K562 (cell line): ENCODE measurements around the gene DUSP28. TPM values are rescaled to one million over a fixed set of nuclear protein-coding genes. Genes with fewer than 3 reads are reported as not detected.

ENCODE experiments used
- COPS2 ChIP-seq: fragments of 450-650 bp; conservative IDR thresholded peaks from 2 replicates; pipeline ENCODE4 v1.6.1; 2016; ENCODE audit warnings: mild to moderate bottlenecking, moderate library complexity
- GABPA ChIP-seq: fragments of 200-800 bp; sonication (Bioruptor generic); conservative IDR thresholded peaks from 2 replicates; pipeline ENCODE4 v1.6.1; 2016; ENCODE audit warnings: low read depth, missing genetic modification characterization, missing compliant biosample characterization
- GTF2A2 ChIP-seq: IDR thresholded peaks from 2 replicates; pipeline ENCODE4 v1.6.1; 2016; ENCODE audit warnings: mild to moderate bottlenecking, missing genetic modification characterization, missing compliant biosample characterization
- HMGXB4 ChIP-seq: sonication (generic); formaldehyde crosslinking; IDR thresholded peaks from 2 replicates; pipeline ENCODE4 v1.8.1; 2023; ENCODE audit warnings: mild to moderate bottlenecking, missing genetic modification reagents
- ID3 ChIP-seq, 2 experiments: fragments of 250-450 bp in 1 of 2; fragments of 450-650 bp in 1 of 2; sonication (Bioruptor Pico) in 1 of 2; IDR thresholded peaks; 2 replicates each; pipeline versions ENCODE4 v1.6.1 to v1.8.0; 2016 to 2021; ENCODE audit warnings: mild to moderate bottlenecking in 2 of 2, moderate library complexity in 2 of 2, missing compliant biosample characterization in 1 of 2, missing genetic modification characterization in 1 of 2
- KLF1 ChIP-seq: fragments of 450-650 bp; IDR thresholded peaks from 2 replicates; pipeline ENCODE4 v1.6.1; 2016; ENCODE audit warnings: missing genetic modification characterization, missing compliant biosample characterization
- ZNF280B ChIP-seq: fragments of 250-450 bp; sonication (Bioruptor Pico); IDR thresholded peaks from 2 replicates; pipeline ENCODE4 v1.5.1; 2021; ENCODE audit warnings: mild to moderate bottlenecking
- polyA plus RNA-seq, 8 experiments: library from polyadenylated mRNA; depleted of rRNA in 4 of 8; stranded (reverse) in 5 of 8; unstranded in 3 of 8; fragments of >200 nt; fragmentation: Nextera tagmentation in 2 of 8; fragmentation: Illumina TruSeq in 1 of 8; extraction: Ambion mirVana in 2 of 8; extraction: Trizol in 1 of 8; gene quantifications; 2 replicates each; pipeline versions ENCODE4 v1.2.1 to v1.2.3, GENCODE V29; 2011 to 2014; ENCODE audit warnings: inconsistent platforms in 1 of 8, missing spikeins in 1 of 8
- total RNA-seq, 7 experiments: library from RNA; depleted of rRNA in 6 of 7; stranded (reverse); fragments of >200 nt in 6 of 7; fragmentation: Illumina TruSeq in 2 of 7; extraction: Trizol in 2 of 7; gene quantifications; 2 replicates each; pipeline versions ENCODE4 v1.2.1 to v1.2.3, GENCODE V29; 2011 to 2021; ENCODE audit warnings: low replicate concordance in 1 of 7

DUSP28 gene
- total and polyA plus RNA-seq, 9 of the 15 experiments (the other 6 are each of a cell fraction or from before 2014, with no cell fraction given): 2.8 to 8.1 (median 4.2) TPM

- TF ChIP-seq ID3 (CRISPR knock-in tag; IDR thresholded peaks at IDR 0.05): no peak
- no peak for TF ChIP-seq ID3 (tag; IDR thresholded peaks at IDR 0.05)
- no peak for TF ChIP-seq HMGXB4
- TF ChIP-seq COPS2: no peak
- TF ChIP-seq GABPA (tag): no peak
- TF ChIP-seq ZNF280B (CRISPR knock-in tag): no peak
- TF ChIP-seq GTF2A2: no peak
- no peak for TF ChIP-seq KLF1
Measured at GRCh38 chr2:240588006-240588655, 28.0 kb downstream of the DUSP28 start (continued).
